Subcutaneous adipose tissue (tissue), 4 donors: ENCODE data around the gene FCRL1. TPM values are rescaled to one million over a fixed set of nuclear protein-coding genes. Genes with fewer than 3 reads are reported as not detected.

Experiments used
- CTCF ChIP-seq: fragments of 450-650 bp; IDR thresholded peaks from one replicate; pipeline ENCODE4 v1.5.1; 2016; ENCODE audit warnings: low read depth, mild to moderate bottlenecking, control low read depth, antibody characterized with exemption, moderate library complexity
- total RNA-seq, 4 donors: library from RNA; depleted of rRNA; stranded (reverse); fragments of >200 nt; gene quantifications; one replicate each; pipeline ENCODE4 v1.1.0, GENCODE V29; 2016

The FCRL1 gene
- total RNA-seq, 4 donors from 2014 or later, result 1.3 TPM; not detected in 3

GRCh38 chr1:157803851-157804250 is 16.1 kb downstream of the FCRL1 start:
- no peak for TF ChIP-seq CTCF

- TF ChIP-seq CTCF, result no peak
Measured at GRCh38 chr1:157799996-157800395, 19.9 kb downstream of the FCRL1 start.

- no peak for TF ChIP-seq CTCF
Measured at GRCh38 chr1:157798211-157798610, 21.7 kb downstream of the FCRL1 start.

- TF ChIP-seq CTCF, result no peak
Measured at GRCh38 chr1:157785248-157785647, 34.7 kb downstream of the FCRL1 start.

- no peak for TF ChIP-seq CTCF
Measured at GRCh38 chr1:157784801-157785200, 35.1 kb downstream of the FCRL1 start.

- no peak for TF ChIP-seq CTCF
Measured at GRCh38 chr1:157782931-157783330, 37.0 kb downstream of the FCRL1 start.

GRCh38 chr1:157781048-157781447 is 38.9 kb downstream of the FCRL1 start:
- no peak for TF ChIP-seq CTCF
